Activated CD8-positive, alpha-beta memory T cell treated with anti-CD3 and anti-CD28 coated beads, Interleukin-2, amount 50 U/mL, for 24 hours (primary cell): ENCODE measurements around the gene PXN.
"Not testable (repeated sequence)": the region's sequence is repeated elsewhere in the genome, so short reads cannot be mapped to it uniquely, and the experiment has no call there.

Source experiments
- DNase-seq: peaks from one replicate; pipeline ENCODE4 v3.0.0-alpha.2; 2020; ENCODE audit errors: extremely low read depth

PXN gene

DNA sequence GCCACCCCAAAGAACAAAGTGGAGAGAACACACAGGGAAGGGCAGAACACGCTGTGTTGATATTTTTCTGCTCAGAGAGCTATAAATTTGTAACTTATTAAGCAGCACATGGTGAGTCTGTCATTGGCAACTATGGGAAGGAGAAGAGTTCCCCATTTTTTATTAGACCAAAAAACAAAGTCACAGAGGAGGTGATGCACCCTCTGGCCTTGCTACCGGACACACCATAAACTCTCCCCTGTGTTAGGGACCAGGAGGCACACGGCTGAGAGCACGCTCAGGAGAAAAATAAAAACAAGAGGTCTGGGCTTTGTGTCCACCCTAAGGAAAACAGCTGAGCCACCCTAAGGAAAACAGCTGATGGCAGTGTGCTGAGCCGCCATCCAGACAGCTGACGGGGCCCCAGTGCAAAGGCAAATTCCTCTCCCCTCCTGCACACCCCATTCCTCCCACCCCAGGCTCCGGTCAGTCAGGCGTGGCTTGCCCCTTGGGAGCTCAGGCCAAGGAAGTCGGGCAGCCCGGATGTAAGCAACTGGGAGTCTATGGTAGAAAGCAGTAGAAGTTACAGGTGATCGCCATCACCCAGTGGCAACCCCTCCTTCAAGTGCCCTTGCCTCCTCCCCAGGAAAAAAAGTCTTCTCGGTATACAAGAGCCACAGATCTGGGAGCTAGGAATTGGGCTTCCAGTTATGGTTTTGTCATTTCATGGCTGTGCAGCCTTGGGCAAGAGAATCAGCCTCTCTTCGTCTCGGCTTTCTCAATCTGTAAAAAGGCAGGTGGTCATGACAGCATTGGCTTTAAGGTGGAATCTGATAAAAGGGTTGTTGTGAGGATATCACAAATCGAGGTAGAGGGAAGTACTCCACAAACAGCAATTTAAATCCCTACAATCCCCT, 2.4 kb downstream of the PXN start:
- no peak for DNase-seq

- DNase-seq = no peak
Measured at GRCh38 chr12:120261951-120262851, 3.3 kb downstream of the PXN start.

DNA sequence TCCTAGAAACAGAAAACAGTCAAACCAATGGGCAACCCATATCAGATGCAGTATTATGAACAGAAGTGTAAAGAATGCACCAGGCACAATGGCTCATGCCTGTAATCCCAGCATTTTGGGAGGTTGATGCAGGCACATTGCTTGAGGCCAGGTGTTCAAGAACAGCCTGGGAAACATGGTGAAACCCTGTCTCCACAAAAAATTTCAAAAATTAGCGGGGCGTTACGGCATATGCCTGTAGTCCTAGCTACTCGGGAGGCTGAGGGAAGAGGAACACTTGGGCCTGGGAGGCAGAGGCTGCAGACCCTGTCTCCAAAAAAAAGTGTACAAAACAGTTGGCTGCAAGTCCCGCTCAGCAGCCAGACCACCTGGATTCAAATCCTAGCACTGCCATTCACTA, 4.9 kb downstream of the PXN start:
- no peak for DNase-seq

GRCh38 chr12:120259418-120260202, 5.9 kb downstream of the PXN start:
- DNase-seq = no peak

DNA sequence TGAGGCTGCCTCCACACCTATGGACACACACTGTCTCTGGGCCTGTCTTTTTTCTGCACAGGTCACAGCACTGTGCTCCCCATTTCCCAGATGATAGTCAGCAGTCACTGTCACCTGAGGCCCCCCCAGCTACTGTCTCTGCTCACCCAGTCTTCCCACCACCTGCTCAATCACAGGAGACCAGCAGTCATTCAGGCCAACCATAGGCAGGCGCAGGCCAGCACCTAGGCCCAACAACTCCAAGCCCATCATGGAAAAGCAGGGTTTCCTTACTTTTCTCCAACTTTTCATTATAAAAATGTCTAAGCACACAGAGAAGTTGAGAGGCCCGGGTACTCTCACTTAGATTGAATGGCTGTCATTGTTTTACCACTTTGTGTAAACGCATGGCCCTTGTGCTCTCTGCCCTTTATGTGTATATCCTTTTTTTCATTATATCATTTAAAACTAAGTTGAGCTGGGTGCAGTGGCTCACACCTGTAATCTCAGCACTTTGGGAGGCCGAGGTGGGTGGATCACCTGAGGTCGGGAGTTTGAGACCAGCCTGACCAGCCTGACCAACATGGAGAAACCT, 7.1 kb downstream of the PXN start:
- DNase-seq = no peak

- no peak for DNase-seq
Measured at GRCh38 chr12:120257041-120257821, 8.3 kb downstream of the PXN start.

DNA sequence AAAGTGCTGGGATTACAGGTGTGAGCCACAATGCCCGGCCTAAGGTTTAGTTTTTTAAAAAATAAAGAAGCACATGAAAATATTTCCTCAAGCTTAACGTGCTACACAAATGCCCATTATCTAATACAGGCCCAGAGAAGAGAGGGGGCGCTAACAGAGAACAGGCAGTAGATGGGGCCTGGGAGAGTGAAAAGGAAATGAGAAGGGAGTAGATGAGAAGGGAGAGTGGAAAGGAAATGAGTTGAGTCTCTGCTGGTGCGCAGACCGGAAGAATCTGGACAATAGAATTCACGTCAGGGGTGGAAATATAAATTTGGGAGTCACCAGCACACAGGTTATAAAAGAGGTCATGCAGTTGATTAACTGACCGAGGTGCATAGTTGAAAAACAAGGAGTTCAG, 10.7 kb downstream of the PXN start:
- DNase-seq = no peak

GRCh38 chr12:120253313-120253712, 12.2 kb downstream of the PXN start:
- not testable (repeated sequence) for DNase-seq

DNA sequence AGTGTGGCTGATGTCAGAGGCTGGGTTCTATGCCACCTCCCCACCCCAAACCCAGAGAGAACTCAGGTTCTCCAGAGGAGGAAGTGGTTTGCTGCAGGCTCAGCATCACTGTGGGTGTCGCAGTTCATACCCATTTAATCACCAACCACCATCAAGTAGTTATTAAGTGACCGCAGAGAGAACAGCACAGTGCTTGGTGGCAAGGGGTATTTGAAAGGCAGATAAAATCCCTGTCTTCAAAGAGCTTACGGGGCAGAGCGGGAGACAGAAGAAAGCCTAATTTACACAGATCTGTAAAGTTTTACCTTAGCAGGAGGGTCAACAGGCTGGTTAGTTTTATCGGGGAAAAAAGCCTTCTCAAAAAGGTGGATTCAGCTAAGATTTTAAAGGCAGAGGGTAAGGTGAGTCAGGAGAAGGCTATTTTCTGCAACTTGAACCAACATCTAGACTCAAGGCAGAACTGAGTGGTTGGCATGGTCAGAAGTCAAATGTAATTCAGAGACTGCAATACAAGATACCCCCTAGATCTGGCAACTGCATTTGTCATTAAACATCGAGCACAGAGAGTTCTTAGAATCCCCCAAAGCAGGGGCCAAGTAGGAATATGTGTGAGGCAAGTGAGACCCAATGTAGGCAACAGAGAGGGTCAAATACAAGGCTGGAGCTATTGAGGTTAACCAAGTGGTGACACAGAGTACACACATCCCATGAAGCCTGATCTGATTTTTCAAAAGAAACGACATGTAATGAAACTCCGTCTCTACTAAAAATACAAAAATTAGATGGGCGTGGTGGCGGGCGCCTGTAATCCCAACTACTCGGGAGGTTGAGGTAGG, 13.2 kb downstream of the PXN start:
- DNase-seq = peak; percentile 43

DNA sequence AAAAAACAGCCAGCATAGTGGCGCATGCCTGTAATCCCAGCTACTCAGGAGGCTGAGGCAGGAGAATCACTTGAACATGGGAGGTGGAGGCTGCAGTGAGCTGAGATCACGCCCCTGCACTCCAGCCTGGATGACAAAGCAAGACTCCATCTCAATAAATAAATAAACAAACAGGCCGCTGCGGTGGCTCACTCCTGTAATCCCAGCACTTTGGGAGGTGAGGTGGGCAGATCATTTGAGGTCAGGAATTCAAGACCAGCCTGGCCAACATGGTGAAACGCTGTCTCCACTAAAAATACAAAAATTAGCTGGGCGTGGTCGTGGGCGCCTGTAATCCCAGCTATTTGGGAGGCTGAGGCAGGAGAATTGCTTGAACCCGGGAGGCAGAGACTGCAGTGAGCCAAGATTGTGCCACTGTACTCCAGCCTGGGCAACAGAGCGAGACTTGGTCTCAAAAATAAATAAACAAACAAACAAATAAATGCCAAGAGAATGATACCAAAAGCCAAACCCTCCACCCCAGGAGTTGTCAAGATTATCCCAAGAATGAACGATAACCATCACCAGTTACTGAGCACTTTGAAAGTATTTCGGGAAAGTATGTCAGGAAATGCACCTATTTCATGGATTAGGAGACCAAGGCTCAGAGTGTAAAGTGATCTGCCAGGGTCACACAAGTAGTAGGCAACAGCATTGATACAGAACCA, 14.0 kb downstream of the PXN start:
- DNase-seq = not testable (repeated sequence)

- no peak for DNase-seq
Measured at GRCh38 chr12:120249875-120250795, 15.4 kb downstream of the PXN start.

DNA sequence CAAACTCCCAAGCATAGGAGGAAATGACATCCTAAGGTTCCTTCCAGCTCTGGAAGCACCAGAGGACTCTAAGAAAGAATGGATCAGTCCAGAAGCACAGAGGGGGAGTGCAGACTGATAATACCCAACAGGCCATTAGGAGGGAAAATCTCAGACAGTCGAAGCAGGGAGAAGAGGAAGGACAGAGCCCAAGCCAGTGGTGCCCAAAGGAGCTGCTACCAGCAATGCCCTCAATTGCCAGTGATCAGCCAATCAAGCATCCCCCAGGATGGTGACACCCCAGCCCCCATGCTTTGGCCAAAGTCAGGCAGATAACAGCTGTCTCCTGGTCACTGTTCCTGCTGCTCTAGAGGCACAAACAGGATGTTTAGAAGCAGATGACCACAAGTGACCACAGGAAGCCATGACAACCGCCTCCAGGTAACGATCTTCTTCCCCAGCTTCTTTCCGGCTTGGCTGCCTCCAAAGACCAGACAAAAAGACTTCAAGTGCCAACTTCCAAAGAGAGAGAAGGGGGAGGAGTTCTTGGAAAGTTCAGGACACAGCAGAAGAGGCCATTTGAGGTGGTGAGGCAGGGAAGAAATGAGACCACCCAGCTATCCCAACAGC, 16.2 kb downstream of the PXN start:
- no peak for DNase-seq

GRCh38 chr12:120247621-120248030, 17.9 kb downstream of the PXN start:
- no peak for DNase-seq

DNA sequence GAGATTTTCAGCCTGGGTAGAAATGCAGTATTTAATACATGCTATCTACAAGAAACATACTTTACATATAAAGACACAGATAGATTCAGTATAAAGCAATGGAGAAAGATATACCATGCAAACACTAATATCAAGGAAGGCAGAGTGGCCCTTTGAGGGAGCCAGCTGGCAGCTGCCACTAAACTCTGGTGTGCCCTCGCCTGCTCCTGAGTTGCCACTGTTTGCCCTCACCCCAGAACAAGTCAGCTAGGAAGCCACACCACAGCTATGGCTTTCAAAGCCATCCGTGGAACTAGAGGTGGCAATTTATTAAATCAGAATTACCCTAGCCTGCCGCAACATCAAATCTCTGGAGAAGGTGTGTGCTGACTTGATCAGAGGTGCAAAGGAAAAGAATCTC, 18.3 kb downstream of the PXN start:
- no peak for DNase-seq

- DNase-seq = not testable (repeated sequence)
Measured at GRCh38 chr12:120246705-120247104, 18.8 kb downstream of the PXN start.

DNA sequence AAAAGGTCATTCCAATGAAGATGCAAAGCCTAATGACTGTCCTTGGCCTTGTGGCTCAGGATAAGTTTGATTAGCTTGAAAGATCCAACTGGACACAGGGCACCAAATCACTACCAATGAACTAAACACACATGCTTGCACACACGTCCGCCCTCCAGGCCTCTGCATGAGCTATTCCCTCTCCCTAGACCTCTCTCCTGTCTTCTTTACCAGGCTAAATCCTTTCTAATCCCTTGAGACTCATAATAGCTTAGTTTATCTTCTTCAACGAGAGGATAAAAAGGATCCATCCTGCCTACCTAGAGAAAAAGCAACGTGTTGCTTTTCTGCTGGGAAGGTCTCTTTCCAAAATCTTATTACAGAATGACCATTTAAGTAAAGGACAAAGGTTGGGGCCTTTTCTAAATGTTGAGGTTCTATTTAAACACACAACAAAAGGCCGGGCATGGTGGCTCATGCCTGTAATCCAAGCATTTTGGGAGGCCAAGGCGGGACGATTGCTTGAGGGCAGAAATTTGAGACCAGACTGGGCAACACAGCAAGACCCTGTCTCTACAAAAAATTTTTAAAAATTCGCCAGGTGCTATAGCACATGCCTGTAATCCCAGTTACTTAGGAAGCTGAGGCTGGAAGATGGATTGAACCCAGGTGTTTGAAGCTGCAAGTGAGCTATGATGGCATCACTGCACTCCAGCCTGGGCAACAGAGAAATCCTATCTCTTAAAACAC, 22.4 kb downstream of the PXN start:
- no peak for DNase-seq

- DNase-seq = no peak
Measured at GRCh38 chr12:120242275-120242799, 23.2 kb downstream of the PXN start.
